Stimulated activated CD8-positive, alpha-beta memory T cell treated with anti-CD3 and anti-CD28 coated beads, Interleukin-7, amount 100 ng/mL, for 24 hours (primary cell): ENCODE results near the gene RAB23.
A peak's percentile ranks its signal among the peaks of the same experiment; 100 is the strongest.
"Not testable (repeated sequence)": the region's sequence is repeated elsewhere in the genome, so short reads cannot be mapped to it uniquely, and the experiment has no call there.

Experiments
- DNase-seq: peaks from one replicate; pipeline ENCODE4 v3.0.0-alpha.2; 2020; ENCODE audit warnings: low read depth

The RAB23 gene

GRCh38 chr6:57221936-57222742 lies at the start of gene RAB23:
TSS of gene RAB23 (minus strand) at chr6:57222307. CDS start at chr6:57210380, 11,927 bp downstream.
- peak; percentile 50 for DNase-seq

GRCh38 chr6:57268294-57268640 lies 46.2 kb upstream of the RAB23 start:
- no peak for DNase-seq

GRCh38 chr6:57267586-57268293 lies 45.6 kb upstream of the RAB23 start:
- DNase-seq, result no peak

DNA sequence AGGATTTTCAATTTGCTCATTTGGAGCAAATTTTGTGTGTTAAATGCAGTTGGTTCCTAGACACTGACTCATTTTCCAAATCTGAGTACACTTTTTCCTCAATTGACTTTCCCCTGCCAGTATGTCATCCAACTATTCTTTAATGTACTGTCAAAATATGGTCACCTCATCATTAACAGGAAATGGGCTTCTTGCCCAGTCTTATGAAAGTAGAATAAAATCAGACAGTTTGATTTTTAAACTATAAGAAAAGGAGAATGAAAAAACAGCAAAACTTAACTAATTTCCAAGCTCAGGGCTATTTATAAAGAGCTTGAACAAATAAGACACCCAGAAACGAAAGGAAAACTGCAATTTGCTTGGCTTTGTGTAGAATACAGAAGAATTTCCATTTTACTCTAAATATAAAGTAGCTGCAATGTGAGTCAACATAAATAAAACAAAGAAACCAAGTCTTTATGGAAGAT lies 43.7 kb upstream of the RAB23 start:
- no peak for DNase-seq

DNA sequence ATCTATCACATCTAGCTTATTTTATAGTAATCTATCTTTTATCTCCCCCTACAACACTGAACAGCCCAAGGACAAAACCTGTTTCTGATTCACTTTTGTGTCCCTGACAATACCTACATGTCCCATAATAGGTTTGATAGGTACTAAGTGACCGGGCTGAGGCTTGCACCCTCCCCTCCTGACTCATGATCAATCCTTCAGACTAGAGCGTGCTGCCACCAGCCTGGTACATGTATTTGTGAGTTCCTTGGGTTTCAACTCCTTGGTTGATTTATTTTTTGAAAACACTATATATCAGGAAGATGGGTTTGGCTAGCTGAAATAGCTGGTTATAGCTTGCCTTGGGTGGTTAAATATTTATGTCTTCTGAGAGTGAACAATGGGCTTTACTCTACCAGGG lies 41.6 kb upstream of the RAB23 start:
- no peak for DNase-seq

DNA sequence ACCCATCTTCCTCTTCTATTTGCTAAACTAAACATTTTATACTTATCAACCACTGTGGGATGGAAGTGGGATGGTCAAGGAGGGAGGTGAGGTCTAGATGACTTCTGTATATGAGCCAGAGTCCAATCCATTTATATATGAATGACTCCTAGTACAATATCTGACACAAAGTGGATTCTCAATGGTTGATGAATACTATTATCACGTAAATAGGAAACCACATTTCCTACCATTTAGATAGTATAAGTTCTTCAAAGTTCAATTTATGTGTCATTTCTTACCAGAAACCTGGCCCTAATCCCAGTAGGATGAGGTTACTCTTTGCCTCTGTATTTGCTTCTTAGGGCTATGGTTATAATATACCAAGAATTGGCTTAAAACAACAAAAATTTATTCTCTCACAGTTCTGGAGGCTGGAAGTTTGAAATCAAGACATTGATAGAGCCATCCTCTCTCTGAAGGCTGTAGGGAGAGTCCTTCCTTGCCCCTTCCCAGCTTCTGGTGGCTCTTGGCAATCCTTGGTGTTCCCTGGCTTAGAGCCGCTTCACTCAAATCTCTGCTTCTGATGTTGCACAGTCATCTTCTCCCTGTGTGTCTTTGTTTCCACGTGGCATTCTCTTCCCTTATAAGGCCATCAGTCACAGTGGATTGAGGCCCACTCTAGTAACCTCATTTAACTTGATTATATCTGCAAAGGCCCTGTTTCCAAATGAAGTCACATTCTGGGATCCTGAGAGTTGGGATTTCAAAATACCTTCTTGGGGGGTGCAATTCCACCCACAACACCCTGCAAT lies 41.0 kb upstream of the RAB23 start:
- no peak for DNase-seq

DNA sequence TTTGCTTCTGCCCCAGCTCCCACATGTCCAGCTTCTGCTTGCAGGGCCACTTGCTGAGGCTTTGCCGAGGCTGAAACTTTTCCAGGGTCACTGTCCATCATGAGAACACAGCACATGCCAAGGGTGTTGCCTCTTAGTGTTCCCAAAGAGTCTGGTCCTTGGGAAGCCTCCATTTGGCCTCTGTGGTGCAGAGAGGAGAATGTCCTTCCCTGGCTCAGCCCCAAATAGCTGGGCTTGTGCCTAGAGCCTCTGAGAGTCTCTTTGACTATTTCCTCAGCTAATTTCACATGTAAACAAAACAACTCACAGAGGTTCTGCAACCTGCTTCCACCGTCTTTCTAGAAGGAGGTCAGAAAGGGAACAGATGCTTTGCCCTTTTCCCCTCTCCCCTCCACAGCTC lies 40.4 kb upstream of the RAB23 start:
- no peak for DNase-seq

DNA sequence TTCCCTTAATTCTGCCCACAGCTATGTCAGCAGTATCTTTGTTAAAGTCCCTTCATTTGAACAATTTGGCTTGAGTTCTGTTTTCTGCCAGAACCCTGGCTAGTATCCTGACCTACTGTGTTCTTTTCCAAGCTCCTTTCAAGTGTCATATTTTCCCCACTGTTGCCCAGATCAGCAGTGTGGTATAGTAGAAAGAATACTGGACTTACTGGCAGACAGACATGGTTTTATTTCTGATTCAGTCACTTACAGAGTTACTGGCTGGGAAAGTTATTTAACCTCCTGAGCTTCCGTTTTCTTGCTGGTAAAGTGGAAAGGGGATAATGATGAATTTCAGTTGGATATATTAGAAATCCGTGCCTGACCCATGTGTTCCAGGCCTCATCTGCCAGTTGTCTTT lies 39.8 kb upstream of the RAB23 start:
- no peak for DNase-seq

- DNase-seq, result no peak
These were observed 37.0 kb upstream of the RAB23 start for GRCh38 chr6:57259064-57259463.

- no peak for DNase-seq
These were observed 35.9 kb upstream of the RAB23 start for GRCh38 chr6:57257911-57258541.

- no peak for DNase-seq
These were observed 34.4 kb upstream of the RAB23 start for GRCh38 chr6:57256541-57256940.

- DNase-seq, result no peak
These were observed 33.5 kb upstream of the RAB23 start for GRCh38 chr6:57255451-57256169.

GRCh38 chr6:57254055-57254717 lies 32.1 kb upstream of the RAB23 start:
- DNase-seq, result no peak

DNA sequence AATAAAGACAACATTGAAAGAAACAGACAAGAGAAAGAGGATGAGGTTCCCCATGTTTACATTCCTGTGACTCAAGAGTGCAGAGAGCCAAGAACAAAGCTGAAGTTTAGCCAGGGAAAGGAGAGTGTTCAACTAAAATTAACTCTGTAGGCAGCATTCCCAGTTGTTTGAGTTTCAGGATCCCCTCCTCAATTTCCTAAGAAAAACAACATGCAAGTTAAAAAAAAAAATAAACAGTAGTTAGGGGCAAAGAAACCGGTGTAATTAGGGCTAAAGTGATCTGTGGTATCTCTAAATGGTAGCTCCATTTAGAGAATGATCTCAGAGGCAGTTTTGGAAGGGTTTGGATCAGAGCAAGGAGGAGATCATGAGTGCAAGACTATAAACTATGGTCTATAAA lies 30.9 kb upstream of the RAB23 start:
- DNase-seq, result no peak

GRCh38 chr6:57252137-57252536 lies 30.0 kb upstream of the RAB23 start:
- DNase-seq, result no peak

- DNase-seq, result no peak
These were observed 28.2 kb upstream of the RAB23 start for GRCh38 chr6:57250348-57250747.

DNA sequence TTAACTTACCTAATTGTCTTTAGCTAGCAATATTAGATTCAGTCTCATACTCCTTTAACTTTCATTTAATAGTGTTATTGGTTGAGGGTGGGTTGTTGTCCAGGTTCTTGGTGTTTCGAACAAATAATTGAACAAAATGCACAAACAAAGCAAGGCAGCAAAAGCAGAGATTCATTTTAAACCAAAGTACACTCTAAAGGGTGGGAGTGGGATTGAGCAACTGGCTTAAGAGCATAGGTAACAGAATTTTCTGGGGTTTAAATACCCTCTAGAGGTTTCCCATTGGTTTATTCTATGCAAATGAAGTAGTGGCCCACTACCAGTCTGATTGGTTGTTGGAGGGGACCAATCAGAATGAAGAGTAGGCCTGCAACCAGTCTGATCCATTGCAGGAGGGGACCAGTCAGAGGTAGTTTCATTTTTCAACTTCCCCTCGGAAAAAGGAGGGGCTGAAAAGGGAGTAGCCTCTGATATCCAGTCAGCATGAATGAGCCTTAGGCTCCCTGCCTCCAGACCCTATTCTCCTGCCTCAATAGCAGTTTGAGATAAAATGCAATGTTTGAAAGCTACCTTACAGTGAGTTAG lies 26.3 kb upstream of the RAB23 start:
- no peak for DNase-seq

DNA sequence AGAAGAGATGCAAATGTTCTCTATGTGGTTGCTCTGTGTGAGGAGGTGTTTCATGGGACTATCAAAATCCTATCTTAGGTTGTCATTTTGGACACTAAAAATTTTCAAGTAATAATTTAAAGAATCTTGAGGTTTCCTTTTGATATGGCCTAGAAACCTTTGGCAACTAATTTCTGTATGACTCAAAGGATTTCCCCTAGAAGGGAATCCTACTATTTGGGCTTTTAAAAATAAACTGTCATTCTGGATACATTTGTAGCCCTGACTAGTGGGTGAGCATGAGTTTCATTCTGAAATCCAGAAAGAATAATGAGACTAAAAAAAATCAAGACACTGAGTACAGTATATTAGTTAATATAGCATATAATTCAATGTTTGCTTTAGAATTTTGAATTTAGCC lies 25.5 kb upstream of the RAB23 start:
- no peak for DNase-seq

DNA sequence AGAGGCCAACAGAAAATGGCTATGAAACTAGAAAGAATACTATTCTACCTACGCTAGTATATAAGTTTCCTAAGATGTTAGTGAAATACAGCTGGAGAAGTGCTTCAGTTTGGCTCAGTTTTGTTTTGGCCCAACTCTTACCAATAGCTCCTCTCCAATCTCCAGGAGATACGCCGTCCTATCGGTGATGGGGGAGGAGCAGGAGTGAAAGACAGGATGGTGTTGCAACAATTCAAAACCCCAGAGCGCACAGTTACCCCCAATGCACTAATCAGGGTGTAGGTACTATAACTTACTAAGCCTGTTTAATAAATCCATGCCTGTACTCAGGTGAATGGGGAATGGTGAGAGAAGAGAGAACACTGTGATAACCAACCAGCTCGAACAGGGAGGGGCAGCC lies 24.2 kb upstream of the RAB23 start:
- no peak for DNase-seq

DNA sequence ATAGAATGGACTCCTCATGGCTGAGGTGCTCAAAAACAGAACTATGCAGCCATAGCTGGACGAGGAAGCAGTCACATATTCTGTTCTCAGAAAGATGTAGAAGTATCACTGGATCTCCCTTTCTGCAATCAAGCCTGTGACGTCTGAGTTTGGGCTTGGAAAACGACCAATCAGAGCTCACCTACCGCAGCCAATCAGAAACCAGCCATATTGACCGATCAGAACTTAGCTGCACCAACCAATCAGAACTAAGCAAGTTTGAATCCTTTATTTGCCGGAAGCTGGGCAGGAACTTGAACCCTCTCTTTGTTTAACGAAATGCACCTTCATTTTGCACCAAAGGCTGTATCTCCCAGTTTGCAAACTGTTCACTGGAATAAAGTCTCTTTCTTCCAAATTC lies 21.8 kb upstream of the RAB23 start:
- DNase-seq, result no peak

DNA sequence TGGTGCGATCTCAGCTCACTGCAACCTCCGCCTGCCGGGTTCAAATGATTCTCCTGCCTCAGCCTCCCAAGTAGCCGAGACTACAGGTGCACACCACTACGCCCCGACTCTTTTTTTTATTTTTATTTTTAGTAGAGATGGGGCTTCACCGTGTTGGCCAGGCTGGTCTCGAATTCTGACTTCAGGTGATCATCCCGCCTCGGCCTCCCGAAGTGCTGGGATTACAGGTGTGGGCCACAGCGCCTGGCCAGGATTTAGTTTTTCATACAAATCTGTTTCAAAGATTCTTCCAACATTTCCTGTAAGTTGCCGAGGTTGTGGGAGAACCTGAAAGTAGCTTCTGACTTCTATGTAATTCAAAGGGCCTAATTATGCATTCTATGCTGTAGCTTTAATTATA lies 21.4 kb upstream of the RAB23 start:
- DNase-seq, result not testable (repeated sequence)
